ENCODE results near the gene THRA. TPM values are rescaled to one million over a fixed set of nuclear protein-coding genes. Genes with fewer than 3 reads are reported as not detected.
A peak's percentile ranks its signal among the peaks of the same experiment; 100 is the strongest.

THRA gene
- total and polyA plus RNA-seq, 9 of the 15 experiments (the other 6 are each of a cell fraction or from before 2014, with no cell fraction given) = 0.34 to 23.4 (median 12.7) TPM

- peak; percentile 43 to 78 for TF ChIP-seq AFF1 (IDR thresholded peaks at IDR 0.05; ENCODE audit: low read depth in 1 of 2, partially characterized antibody in 2 of 2)
- no peak for TF ChIP-seq PML (IDR thresholded peaks at IDR 0.05; ENCODE audit: low read length)
- no peak for TF ChIP-seq ATF2 (CRISPR knock-in tag; IDR thresholded peaks at IDR 0.05)
- TF ChIP-seq ZNF146 (CRISPR knock-in tag; IDR thresholded peaks at IDR 0.05; ENCODE audit: unreplicated experiment) = no peak
- TF ChIP-seq CREBBP (IDR thresholded peaks at IDR 0.05; ENCODE audit: low read depth, low read length) = no peak
- TF ChIP-seq GTF2B (IDR thresholded peaks at IDR 0.05; ENCODE audit: extremely low read depth, insufficient read length) = no peak
- TF ChIP-seq ZFP91 (CRISPR knock-in tag; IDR thresholded peaks at IDR 0.05) = no peak
- no peak for TF ChIP-seq CREM (IDR thresholded peaks at IDR 0.05; ENCODE audit: low read depth)
- TF ChIP-seq CHD4 (IDR thresholded peaks at IDR 0.05; ENCODE audit: insufficient read depth, insufficient replicate concordance, low read depth, low read length, poor library complexity, severe bottlenecking) = no peak
- no peak for TF ChIP-seq MCM3 (IDR thresholded peaks at IDR 0.05)
- no peak for TF ChIP-seq GATA2 (CRISPR knock-in tag; IDR thresholded peaks at IDR 0.05)
- TF ChIP-seq NR2C2 (CRISPR knock-in tag; IDR thresholded peaks at IDR 0.05) = no peak
- TF ChIP-seq NR2C2 (tag; IDR thresholded peaks at IDR 0.05) = peak; percentile 90
- no peak for TF ChIP-seq ZKSCAN1 (IDR thresholded peaks at IDR 0.05; ENCODE audit: low read depth, low read length)
- no peak for TF ChIP-seq HOXB6 (CRISPR knock-in tag; IDR thresholded peaks at IDR 0.05; ENCODE audit: borderline replicate concordance)
- TF ChIP-seq ELF4 (CRISPR knock-in tag; IDR thresholded peaks at IDR 0.05) = 0 out of 2 replicates have a peak, but pooled peaks have one; percentile 30
- no peak for TF ChIP-seq NR3C1 (CRISPR knock-in tag; IDR thresholded peaks at IDR 0.05)
- no peak for TF ChIP-seq ZNF134 (CRISPR knock-in tag; conservative IDR thresholded peaks at IDR 0.05)
- peak; percentile 80 for TF ChIP-seq ZNF143 (CRISPR knock-in tag; IDR thresholded peaks at IDR 0.05)
Measured at GRCh38 chr17:40113110-40113906, 50.5 kb downstream of the THRA start (continued).

Data from K562 (cell line).